Chondrocyte (in vitro differentiated cells): Measurements from ENCODE around the gene TET2. TPM values are rescaled to one million over a fixed set of nuclear protein-coding genes. Genes with fewer than 3 reads are reported as not detected.

Experiments used
- DNase-seq: peaks from one replicate; pipeline ENCODE4 v3.0.0; 2021; ENCODE audit warnings: mixed read lengths, low spot score
- H3K27ac Mint-ChIP-seq: one replicate; pipeline ENCODE4 v1.8.0; 2021; ENCODE audit warnings: mild to moderate bottlenecking, moderate library complexity, mixed read lengths; ENCODE audit not compliant: unreplicated experiment
- H3K27me3 Mint-ChIP-seq: 2 replicates; pipeline ENCODE4 v1.8.0; 2021; ENCODE audit warnings: low read depth, mixed read lengths
- H3K36me3 Mint-ChIP-seq: 2 replicates; pipeline ENCODE4 v1.8.0; 2021; ENCODE audit warnings: low read depth, mixed read lengths
- H3K4me1 Mint-ChIP-seq: 2 replicates; pipeline ENCODE4 v1.8.0; 2021; ENCODE audit warnings: low read depth, mild to moderate bottlenecking, mixed read lengths
- H3K4me3 Mint-ChIP-seq: one replicate; pipeline ENCODE4 v1.8.0; 2021; ENCODE audit warnings: mild to moderate bottlenecking, moderate library complexity, mixed read lengths; ENCODE audit not compliant: unreplicated experiment
- H3K9me3 Mint-ChIP-seq: 2 replicates; pipeline ENCODE4 v1.8.0; 2021; ENCODE audit warnings: low read depth, mixed read lengths
- total RNA-seq: library from RNA; stranded (reverse); gene quantifications from 3 replicates; pipeline ENCODE4 v1.2.1, GENCODE V29; 2021
- TF ChIP-seq, protein P1 (sequence below): fragments of 200-600 bp; sonication (generic); IDR thresholded peaks from 2 replicates; pipeline ENCODE4 v1.5.0; 2021; ENCODE audit warnings: antibody characterized with exemption, mild to moderate bottlenecking, moderate library complexity

Gene TET2
- total RNA-seq, 1 donor from 2014 or later, result 19.6 TPM

DNA sequence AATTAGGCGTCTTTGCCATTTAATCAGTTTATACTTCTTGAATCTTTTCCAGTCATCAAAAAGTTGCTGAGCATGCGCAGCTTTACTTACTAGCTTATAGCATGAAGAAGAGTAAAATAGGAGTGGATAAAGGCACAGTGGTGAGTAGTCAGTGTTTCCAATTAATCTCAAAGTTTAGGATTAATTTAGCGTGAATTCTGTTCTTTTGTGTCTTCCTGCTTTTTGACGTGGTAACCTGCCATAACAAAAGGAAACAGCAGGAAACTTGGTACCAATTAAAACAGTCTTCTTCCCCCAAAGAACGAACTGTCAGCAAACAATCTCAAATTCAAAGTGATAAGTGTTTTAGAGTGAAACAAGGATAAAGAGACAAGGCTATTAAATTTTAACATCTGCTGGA, 61.9 kb downstream of the TET2 start:
- Mint-ChIP-seq H3K4me1 (peaks cover 4% of the 10 kb centered on the region), H3K27ac (no peak overlapping the region), H3K27me3 (no peaks in the 10 kb centered on the region), H3K4me3 (no peak overlapping the region), H3K9me3 (no peaks in the 10 kb centered on the region), H3K36me3 (peaks cover 3% of the 10 kb centered on the region)
- TF ChIP-seq, protein P1, sequence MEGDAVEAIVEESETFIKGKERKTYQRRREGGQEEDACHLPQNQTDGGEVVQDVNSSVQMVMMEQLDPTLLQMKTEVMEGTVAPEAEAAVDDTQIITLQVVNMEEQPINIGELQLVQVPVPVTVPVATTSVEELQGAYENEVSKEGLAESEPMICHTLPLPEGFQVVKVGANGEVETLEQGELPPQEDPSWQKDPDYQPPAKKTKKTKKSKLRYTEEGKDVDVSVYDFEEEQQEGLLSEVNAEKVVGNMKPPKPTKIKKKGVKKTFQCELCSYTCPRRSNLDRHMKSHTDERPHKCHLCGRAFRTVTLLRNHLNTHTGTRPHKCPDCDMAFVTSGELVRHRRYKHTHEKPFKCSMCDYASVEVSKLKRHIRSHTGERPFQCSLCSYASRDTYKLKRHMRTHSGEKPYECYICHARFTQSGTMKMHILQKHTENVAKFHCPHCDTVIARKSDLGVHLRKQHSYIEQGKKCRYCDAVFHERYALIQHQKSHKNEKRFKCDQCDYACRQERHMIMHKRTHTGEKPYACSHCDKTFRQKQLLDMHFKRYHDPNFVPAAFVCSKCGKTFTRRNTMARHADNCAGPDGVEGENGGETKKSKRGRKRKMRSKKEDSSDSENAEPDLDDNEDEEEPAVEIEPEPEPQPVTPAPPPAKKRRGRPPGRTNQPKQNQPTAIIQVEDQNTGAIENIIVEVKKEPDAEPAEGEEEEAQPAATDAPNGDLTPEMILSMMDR, result no peak
- no peak for DNase-seq

DNA sequence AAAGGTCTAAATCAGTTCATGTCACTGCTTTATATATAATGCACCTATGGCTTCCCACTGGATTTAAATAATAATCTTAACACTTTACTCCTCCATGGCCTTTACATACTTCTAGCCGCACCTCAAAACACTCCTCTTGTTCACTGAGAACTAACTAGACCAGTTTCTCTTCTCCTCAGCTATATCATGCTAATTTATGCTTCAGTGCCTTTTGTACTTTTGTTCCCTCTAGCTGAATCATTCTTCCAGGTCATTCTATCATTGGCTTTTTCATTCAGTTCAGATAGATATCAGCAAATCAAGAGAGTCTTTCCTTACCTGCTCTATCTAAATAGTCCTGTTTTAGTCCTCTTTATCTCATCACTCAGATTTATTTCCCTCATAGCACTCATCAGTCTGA, 64.2 kb downstream of the TET2 start:
- DNase-seq, result no peak
- Mint-ChIP-seq H3K4me3 (no peak overlapping the region), H3K27ac (no peak overlapping the region), H3K9me3 (no peaks in the 10 kb centered on the region), H3K36me3 (peaks cover 3% of the 10 kb centered on the region), H3K27me3 (no peaks in the 10 kb centered on the region), H3K4me1 (peaks cover 17% of the 10 kb centered on the region)
- TF ChIP-seq, protein P1, result no peak

DNA sequence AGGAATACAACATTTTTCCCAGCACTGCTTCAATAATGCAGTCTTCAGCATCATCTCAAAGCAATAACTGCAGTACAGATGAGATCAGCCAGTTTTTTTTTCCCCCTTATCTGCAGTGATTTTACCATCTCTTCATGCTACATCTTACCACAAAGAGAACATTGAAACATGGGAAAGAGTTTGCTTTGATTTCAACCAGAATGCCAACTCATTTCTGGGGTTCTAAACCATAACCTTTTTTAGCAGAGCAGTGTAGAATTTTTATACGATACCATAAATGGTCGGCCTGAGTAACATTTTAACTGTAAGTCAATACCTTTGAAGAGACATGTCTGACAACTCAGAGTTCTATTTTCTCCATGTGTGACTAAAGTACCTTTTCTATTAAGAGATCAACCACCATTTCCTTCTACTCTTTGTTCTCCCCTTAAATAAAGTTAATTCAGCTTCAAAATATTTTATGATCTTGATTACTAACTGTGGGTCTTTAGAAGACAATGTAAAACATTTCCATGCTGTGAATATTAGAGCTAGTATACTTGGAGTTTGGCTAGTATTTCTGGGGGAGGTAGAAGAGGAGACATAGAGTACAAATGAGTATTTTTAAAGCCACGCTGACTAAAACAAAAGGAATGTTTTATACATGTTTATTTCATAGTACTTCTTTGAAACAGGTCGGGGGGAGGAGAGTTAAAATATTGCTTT, 69.1 kb downstream of the TET2 start:
- Mint-ChIP-seq H3K27me3 (no peaks in the 10 kb centered on the region), H3K9me3 (no peaks in the 10 kb centered on the region), H3K4me1 (peaks cover 26% of the 10 kb centered on the region), H3K36me3 (peaks cover 4% of the 10 kb centered on the region), H3K27ac (peak overlapping the region; percentile 82), H3K4me3 (peak overlapping the region; percentile 28)
- TF ChIP-seq, protein P1, result no peak
- DNase-seq, result no peak

DNA sequence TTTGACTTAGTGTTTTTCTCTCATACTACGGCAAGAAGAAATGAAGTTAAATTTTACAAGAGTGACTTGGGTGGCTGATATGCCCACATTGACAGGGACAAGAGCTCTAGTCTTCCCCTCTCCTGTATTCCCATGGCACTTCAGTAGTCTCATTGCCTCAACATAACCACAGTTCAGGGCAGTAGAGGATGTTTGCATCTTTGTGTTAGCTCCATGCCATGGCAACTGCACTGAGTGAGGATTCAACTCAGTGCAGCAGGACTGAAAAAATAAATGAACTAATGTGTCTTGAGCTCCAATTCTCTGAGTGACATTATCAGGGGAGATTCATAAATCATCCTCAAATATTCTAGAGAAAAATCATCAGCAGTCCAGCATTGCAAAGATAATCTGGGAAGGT, 78.8 kb downstream of the TET2 start:
- peaks cover 2% of the 10 kb centered on the region for H3K36me3 Mint-ChIP-seq
- no peak overlapping the region for H3K27ac Mint-ChIP-seq
- TF ChIP-seq, protein P1, result no peak
- H3K27me3 Mint-ChIP-seq, result no peaks in the 10 kb centered on the region
- no peaks in the 10 kb centered on the region for H3K9me3 Mint-ChIP-seq
- no peak overlapping the region for H3K4me3 Mint-ChIP-seq
- H3K4me1 Mint-ChIP-seq, result peaks cover 5% of the 10 kb centered on the region
- DNase-seq, result no peak

DNA sequence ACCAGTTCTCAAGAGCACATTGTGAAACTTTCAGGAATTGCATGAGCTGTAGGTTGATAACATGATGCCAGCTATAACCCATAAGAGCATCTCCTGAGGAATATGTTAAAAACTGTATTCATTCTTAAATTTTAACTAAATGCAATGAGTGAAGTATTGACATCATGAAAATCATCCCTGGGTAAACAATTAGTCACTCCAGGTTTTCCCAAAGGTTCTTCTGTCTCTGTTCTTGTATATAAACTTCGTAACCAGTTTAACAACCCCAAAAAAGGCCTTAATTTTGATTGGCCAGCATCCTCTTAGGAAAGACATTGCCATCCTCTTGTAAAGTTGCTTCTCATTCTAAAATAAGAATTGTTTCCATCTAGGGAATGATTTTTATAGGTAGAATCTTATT, 80.4 kb downstream of the TET2 start:
- DNase-seq, result no peak
- Mint-ChIP-seq H3K36me3 (peaks cover 2% of the 10 kb centered on the region), H3K27me3 (no peaks in the 10 kb centered on the region), H3K27ac (no peak overlapping the region), H3K9me3 (no peaks in the 10 kb centered on the region), H3K4me3 (no peak overlapping the region), H3K4me1 (peaks cover 5% of the 10 kb centered on the region)
- TF ChIP-seq, protein P1, result no peak
